ENCODE data around the gene IGIP.
A peak's percentile ranks its signal among the peaks of the same experiment; 100 is the strongest.

Gene IGIP

GRCh38 chr5:140125637-140126036, at the start of gene IGIP:
TSS of gene IGIP (plus strand) at chr5:140125937. CDS start at chr5:140128477, 2,540 bp downstream.
- no peak for DNase-seq (ENCODE audit: low read depth in 3 of 3)

DNA sequence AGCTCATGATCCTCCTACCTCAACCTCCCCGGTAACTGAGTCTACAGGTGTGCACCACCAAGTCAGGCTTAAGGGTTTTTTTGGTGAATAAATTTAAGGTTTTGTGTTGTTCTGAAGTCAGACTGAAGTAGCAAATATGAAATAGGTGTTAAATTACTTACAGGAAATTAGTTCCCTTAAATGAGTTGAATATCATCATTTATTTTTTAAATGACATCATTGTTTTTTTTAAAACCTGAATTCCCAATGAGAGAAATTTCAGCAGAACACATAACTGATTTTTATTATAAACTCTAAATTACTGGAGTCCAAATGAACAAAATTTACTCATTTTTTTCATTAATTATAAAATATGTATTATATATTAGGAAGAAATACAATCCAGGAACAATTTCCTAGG, 49.6 kb upstream of the IGIP start:
- no peak for DNase-seq (ENCODE audit: low read depth in 3 of 3)

- DNase-seq (ENCODE audit: low read depth in 3 of 3), result no peak
These were observed 48.9 kb upstream of the IGIP start for GRCh38 chr5:140076788-140077187.

DNA sequence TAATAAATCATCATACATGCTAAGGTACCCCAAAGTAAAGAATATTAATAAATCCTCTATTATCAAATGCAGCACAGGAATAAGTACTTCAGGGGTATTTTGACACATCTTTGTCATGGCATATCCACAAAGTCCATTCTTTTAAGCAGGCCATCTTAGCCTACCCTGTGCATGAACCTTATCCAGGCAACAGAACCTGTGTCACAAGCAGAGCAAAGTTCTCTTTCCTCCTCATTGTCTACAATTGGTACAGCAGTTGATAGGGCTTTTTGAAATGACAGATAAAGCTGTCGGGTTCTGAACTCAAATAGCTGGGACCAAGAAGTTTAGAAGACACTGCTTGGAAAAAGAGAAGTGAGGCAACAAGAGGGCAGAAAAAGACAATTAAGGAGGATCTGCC, 42.6 kb upstream of the IGIP start:
- DNase-seq (ENCODE audit: low read depth in 3 of 3), result no peak

- DNase-seq (ENCODE audit: low read depth in 3 of 3), result no peak
These were observed 42.1 kb upstream of the IGIP start for GRCh38 chr5:140083650-140084049.

DNA sequence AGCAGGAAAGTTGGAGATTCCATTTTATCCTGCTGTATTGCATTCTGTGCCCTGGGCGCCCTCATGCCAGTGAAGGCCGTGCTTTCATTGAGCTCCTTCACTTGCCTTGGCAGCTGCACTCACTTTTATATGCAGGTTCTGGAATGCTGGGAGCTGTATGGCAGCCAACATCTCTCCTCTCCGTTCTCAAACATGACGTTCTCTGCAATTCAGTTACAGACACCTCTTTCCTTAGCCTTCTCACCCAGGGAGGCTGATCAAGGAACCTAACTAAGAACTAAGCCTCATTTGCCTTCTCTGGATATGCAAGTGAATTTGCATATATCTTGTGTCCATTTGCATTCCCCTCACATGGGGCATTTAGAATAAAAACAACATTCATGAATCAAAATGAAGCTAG, 41.2 kb upstream of the IGIP start:
- DNase-seq (ENCODE audit: low read depth in 3 of 3), result no peak

GRCh38 chr5:140090251-140090650, 35.5 kb upstream of the IGIP start:
- DNase-seq (ENCODE audit: low read depth in 3 of 3), result no peak

DNA sequence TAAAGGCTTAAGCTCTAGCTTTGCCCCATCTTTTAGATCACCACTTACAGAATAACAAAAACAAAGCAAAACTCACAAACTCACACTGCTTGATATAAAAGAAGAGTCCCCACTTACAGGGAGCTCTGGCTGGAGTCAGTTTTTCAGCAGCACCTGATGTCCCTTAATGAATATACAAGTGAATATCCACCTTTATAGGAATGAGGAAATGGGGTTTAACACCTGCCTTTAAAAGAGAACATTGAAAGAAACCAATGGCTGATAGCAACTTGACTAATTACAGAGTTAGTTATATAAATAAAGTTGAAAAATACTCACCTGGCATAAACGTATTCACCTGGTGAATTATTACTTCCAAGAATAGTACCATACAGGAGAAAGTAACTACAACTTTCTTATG, 32.6 kb upstream of the IGIP start:
- no peak for DNase-seq (ENCODE audit: low read depth in 3 of 3)

- DNase-seq (ENCODE audit: low read depth in 3 of 3), result no peak
These were observed 31.9 kb upstream of the IGIP start for GRCh38 chr5:140093866-140094265.

- DNase-seq (ENCODE audit: low read depth in 3 of 3), result no peak
These were observed 30.8 kb upstream of the IGIP start for GRCh38 chr5:140094889-140095288.

- no peak for DNase-seq (ENCODE audit: low read depth in 3 of 3)
These were observed 24.6 kb upstream of the IGIP start for GRCh38 chr5:140101179-140101578.

GRCh38 chr5:140103154-140103553, 22.6 kb upstream of the IGIP start:
- DNase-seq (ENCODE audit: low read depth in 3 of 3), result no peak

DNA sequence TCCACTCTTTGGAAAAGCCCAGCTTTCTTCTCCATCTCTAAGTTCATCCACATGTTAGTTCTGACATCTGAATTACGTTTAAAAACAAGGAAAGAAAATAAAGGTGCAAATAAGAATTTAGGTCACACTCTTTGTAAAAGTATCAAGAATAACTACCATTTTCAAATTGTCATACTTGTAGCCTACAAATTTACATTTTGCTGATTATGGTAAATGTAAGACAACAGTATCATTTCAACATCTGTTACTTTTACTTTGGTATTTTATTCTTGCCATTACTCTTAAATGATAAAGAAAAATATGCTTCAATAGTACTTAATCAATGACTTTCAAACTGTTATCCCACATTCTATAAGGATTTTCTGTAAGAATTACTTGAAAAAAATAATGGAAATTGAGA, 21.6 kb upstream of the IGIP start:
- DNase-seq (ENCODE audit: low read depth in 3 of 3), result no peak

- no peak for DNase-seq (ENCODE audit: low read depth in 3 of 3)
These were observed 19.6 kb upstream of the IGIP start for GRCh38 chr5:140106101-140106500.

DNA sequence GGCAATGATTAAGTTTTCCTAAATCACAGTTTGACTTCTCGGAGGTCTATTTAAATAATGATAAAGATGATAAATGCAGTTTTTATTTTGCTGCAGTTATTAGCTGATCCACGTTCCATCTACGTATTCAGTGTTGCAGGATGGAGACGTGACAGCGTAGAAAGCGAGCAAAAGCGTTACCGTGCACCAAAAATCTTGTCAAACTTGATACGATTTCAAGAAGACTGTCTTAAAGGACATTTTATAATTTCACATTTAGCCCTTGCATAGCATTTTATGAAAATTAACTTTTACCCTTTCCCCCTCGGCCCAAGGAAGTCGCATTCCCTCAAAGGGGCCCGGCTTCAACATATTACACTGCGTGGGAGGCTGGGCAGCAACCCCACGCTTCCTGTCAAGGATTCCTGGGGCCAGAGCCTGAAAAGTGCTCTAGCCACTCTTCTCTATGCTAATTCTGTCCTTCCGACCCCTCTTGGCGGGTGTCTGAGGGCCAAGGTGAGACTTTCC, 18.9 kb upstream of the IGIP start:
- DNase-seq (ENCODE audit: low read depth in 3 of 3), result no peak

DNA sequence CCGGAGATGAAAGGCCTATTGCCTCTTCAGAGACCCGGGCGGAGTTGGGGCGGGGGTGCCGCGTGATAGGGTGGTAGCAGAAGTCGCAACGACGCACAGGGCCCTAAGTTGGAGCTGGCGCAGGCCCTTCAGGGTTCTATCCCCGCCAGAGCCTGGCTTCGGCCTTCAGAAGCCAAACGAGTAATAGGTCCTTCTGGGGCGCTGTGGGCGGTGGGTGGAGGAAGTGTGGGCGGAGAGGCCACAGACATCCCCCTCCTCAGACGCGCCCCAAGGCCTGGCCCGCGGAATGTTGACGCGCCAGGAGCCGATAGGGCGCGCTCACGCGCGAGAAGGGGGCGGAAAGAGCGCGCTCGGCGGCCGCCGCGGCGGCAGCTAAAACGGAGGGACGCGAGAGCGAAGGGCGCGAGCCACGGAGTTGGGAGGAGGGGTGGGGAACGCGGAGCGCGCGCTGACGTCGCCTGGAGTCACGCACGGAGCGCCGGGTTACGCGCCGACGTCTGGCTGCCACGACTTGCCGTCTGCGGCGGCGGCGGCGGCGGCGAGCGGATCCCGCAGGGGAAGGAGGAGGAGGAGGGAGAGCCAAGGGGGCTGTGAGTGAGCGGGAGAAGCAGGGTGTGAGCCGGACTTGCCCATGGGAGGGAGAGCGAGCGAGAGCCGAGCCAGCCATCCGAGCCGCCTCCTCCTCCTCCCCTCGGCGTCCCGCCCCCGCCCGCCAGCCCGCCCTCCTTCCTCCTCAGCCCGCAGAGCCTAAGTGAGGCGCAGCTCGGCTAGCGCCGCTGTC, 18.2 kb upstream of the IGIP start:
- DNase-seq (ENCODE audit: low read depth in 3 of 3), result peak; percentile 77 to 90 (median 88)

DNA sequence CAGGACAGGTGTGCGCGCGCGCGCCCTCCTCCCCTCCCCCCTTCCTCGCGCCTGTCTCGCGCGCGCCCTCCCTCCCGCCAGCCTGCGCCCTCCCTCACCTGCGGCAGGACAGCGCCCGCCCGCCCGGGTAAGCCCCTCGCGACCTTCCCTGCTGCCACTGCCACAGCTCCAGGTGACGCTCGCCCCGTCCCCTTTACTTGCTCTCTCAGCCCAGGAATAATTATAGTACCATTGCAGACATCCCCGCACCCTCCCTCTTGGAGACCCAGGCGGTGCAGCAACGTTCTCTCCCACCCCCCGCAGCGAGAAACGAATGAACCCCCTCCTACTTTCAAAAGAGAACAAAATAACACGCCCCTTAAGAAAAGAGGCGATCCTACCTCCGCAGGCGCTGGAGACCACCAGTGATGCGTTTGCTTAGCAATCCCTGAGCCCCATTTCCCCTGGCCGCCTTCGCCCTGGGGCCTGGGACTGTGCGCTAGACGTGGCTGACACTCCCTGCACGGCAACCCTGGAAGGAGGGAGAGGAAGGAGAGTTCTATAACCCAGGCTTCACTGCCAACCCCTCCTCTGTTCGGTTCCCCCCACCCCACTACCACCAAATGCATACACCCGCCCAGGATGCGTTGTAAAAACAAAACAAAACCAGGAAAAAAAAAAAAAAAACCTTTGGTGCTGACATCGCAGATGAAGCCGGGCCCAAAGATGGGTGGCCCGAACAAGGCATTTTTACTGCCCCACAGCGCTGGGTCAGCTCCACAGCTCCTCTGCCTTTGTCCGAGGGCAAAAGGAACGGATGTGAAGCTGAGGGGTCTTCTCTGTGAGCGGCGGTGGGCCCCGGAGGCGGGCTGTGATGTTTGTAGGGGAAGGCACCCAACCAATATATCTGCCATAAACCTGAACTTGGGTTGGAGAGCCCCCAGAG, 17.4 kb upstream of the IGIP start:
- peak in 1 of 3 experiments; percentile 24 for DNase-seq (ENCODE audit: low read depth in 3 of 3)

DNA sequence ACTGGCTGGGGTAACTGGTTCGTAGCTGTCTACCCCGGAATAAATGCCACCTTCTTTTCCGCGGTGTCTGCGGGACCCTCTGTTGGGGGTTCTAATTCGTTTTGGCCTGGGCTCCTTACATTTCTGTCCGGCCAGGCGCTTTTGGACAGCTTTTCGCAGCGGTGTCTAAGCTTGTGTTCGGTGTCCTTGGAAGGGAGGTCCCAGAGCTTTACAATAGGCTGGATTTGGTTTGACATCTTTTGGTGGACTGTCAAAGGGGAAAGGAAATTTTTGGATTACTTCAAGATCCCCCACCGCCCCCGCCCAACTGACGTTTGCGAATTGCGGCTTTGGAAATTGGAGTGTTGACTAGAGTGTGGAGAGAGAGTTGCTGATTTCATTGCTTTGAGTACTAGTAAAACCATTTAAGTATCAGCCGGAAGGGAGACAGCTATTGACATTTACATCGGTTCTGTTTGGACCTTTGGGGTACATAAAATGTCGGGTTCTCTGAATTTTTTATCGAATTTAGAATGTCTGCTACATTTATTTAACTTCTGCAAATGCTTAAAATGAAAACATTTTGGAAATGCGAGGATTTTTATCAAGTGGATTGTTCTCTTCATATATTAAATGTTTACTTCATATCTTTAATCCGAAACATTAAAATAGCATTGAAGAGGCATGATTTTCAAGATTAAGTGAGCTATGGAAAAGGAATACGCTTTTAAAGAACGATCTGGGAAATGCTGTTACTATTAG, 16.5 kb upstream of the IGIP start:
- no peak for DNase-seq (ENCODE audit: low read depth in 3 of 3)

DNA sequence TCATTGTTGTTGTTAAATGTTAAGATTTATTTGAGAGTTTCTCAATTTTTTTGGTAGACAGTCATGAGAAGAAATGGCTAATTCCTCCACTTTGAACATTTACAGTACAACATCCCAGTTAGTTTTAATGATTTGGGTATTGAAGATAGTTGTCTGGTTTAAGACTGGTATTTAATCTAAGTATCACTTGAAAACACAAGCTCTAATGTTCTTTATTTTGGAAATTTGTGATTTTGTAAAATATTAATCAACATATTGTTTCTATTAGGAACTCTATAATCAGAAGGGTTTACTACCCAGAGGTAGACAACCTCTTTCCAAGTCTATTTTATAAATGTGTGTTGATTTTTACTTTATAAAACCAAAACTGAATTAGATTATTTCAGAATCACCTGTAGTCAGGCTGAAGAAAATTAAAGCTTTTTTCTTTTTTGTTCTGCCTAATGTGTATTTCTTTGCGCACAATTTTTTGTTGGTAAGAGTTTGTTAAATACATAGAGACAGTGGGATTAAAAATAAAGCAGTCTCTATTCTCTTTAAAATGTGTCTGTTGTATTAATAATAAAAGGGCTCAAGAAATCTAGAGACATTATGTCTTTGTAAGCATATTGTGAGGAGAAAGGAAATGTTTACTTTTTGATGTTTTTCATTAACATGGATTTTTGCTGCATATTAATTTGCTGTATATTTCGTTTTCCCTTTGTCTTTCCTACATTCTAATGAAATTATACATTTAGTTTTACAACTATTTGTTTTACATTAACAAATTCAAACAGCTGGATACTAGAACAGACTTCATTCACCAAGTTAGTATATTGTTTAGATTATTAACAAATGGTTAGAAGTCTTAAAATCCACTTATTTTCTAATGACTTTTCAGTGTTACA, 15.7 kb upstream of the IGIP start:
- DNase-seq (ENCODE audit: low read depth in 3 of 3), result no peak

DNA sequence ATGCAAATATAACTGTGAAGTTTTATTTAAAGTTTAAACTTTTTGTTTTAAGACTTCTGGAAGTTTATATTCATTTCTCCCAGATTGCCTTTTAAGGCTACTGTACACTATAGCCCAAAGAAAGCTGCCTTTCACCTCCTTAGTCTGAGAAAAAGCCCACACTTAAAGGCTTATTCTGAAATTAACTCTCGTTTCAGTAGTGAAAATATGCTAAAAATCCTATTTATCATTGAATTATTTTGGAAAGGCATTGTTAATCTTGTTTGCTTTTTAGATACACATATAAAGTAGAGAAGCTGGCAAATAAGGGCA, 15.1 kb upstream of the IGIP start:
- DNase-seq (ENCODE audit: low read depth in 3 of 3), result no peak

All from stimulated activated CD4-positive, alpha-beta T cell treated with anti-CD3 and anti-CD28 coated beads, TNF-alpha, amount 100 ng/mL, for 24 hours (primary cell).